ENCODE measurements around the gene SPAG9.

The SPAG9 gene

GRCh38 chr17:51120739-51121619 lies at the start of gene SPAG9:
TSS of gene SPAG9 (minus strand) at chr17:51120868. CDS start at chr17:51120656, 212 bp downstream.
- peak; percentile 88 for DNase-seq

GRCh38 chr17:51169340-51169739 lies 48.7 kb upstream of the SPAG9 start:
- DNase-seq = no peak

- peak; percentile 48 for DNase-seq
Observed at GRCh38 chr17:51166987-51167931, 46.6 kb upstream of the SPAG9 start.

- peak; percentile 40 for DNase-seq
Observed at GRCh38 chr17:51166198-51166986, 45.7 kb upstream of the SPAG9 start, which contains the start of gene NME2. TSS of gene NME2 (plus strand) at chr17:51166411. CDS start at chr17:51166831, 420 bp downstream.

GRCh38 chr17:51165680-51166197 lies 45.1 kb upstream of the SPAG9 start:
- no peak for DNase-seq

GRCh38 chr17:51164911-51165679 lies 44.4 kb upstream of the SPAG9 start:
- DNase-seq = no peak

GRCh38 chr17:51161541-51161940 lies 40.9 kb upstream of the SPAG9 start:
- DNase-seq = no peak

- no peak for DNase-seq
Observed at GRCh38 chr17:51159604-51160003, 38.9 kb upstream of the SPAG9 start.

GRCh38 chr17:51155416-51155815 lies 34.7 kb upstream of the SPAG9 start:
- no peak for DNase-seq

GRCh38 chr17:51154176-51154575 lies 33.5 kb upstream of the SPAG9 start:
- DNase-seq = no peak

GRCh38 chr17:51153210-51154072 lies 32.8 kb upstream of the SPAG9 start, which contains the start of gene NME1:
TSS of gene NME1 (plus strand) at chr17:51153559. CDS start at chr17:51155655, 2,096 bp downstream.
- DNase-seq = peak; percentile 97

GRCh38 chr17:51152766-51153209 lies 32.1 kb upstream of the SPAG9 start:
- DNase-seq = no peak

- no peak for DNase-seq
Observed at GRCh38 chr17:51150932-51151331, 30.3 kb upstream of the SPAG9 start.

- DNase-seq = no peak
Observed at GRCh38 chr17:51149163-51149562, 28.5 kb upstream of the SPAG9 start.

GRCh38 chr17:51147650-51148049 lies 27.0 kb upstream of the SPAG9 start:
- DNase-seq = no peak

GRCh38 chr17:51144266-51145022 lies 23.8 kb upstream of the SPAG9 start:
- DNase-seq = no peak

GRCh38 chr17:51142597-51142996 lies 21.9 kb upstream of the SPAG9 start:
- DNase-seq = no peak

GRCh38 chr17:51135956-51136355 lies 15.3 kb upstream of the SPAG9 start:
- DNase-seq = no peak

- DNase-seq = no peak
Observed at GRCh38 chr17:51133365-51133764, 12.7 kb upstream of the SPAG9 start.

GRCh38 chr17:51132964-51133319 lies 12.3 kb upstream of the SPAG9 start:
- DNase-seq = no peak
